Smooth muscle cell of the brain vasculature (primary cell): Measurements from ENCODE around the gene DCST1.
"Not testable (repeated sequence)": the region's sequence is repeated elsewhere in the genome, so short reads cannot be mapped to it uniquely, and the experiment has no call there.

Experiments
- DNase-seq: peaks from one replicate; pipeline ENCODE4 v3.0.0-alpha.2; 2012; ENCODE audit warnings: low read depth, low spot score

The DCST1 gene

DNA sequence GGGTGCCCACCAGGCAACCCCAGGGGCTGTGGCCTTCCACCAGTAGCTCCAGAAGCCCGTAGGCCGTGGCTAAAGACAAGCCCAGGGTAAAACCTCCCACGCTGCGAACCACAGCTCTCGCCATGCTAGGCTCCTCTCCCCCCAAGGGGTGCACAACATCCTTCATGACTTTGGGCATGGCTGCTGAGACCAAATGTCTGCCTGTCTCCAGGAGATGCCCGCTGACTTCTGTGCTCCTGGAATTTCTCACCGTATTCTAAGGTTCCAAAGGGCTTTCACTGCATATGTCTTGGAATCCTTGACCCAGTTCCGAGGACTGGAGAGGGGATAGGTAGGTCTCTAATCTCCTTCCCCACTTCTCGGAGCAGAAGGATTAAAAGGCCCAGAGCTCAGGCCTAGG, at the start of gene DCST1, which contains the start of gene DCST2:
DCST1 (plus strand) TSS at position 301 of the 400 bp plus-strand sequence. CDS start 213 bp downstream, outside the sequence.
DCST2 (minus strand) TSS at position 258 of the 400 bp plus-strand sequence; CDS start at position 178, 80 bp downstream.
- DNase-seq: no peak

DNA sequence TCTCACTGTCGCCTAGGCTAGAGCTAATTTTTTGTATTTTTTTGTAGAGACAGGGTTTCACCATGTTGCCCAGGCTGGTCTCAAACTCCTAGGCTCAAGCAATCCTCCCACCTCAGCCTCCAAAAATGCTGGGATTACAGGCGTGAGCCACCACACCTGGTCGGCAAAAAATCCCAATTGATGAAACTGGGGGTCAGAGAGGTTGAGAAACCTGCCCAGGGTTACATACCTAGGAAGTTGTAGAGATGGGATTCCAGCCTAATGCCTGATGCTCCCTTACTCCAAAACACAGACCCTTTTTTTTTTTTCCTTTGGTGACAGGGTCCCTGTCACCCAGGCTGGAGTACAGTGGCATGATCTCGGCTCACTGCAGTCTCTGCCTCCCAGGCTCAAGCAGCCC, 46.9 kb upstream of the DCST1 start:
- DNase-seq: not testable (repeated sequence)

DNA sequence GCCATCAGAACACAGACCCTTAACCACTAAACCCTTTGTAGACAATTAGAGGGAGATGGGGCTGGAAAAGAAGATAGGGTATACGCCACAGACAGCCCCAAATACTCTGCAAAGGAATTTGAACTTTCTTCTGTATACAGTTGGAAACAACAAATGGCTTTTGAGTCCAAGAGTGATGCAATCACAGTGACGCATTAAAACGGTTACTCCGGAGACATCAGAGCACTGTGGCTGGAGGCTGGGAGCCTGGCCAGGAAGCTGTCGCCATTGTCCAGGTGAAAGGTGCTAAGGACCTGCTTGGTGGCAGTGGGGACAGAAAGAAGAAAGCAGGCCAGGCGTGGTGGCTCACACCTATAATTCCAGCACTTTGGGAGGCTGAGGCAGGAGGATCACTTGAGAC, 46.3 kb upstream of the DCST1 start:
- no peak for DNase-seq

- DNase-seq: no peak
These were observed 45.3 kb upstream of the DCST1 start for GRCh38 chr1:154988058-154988954.

DNA sequence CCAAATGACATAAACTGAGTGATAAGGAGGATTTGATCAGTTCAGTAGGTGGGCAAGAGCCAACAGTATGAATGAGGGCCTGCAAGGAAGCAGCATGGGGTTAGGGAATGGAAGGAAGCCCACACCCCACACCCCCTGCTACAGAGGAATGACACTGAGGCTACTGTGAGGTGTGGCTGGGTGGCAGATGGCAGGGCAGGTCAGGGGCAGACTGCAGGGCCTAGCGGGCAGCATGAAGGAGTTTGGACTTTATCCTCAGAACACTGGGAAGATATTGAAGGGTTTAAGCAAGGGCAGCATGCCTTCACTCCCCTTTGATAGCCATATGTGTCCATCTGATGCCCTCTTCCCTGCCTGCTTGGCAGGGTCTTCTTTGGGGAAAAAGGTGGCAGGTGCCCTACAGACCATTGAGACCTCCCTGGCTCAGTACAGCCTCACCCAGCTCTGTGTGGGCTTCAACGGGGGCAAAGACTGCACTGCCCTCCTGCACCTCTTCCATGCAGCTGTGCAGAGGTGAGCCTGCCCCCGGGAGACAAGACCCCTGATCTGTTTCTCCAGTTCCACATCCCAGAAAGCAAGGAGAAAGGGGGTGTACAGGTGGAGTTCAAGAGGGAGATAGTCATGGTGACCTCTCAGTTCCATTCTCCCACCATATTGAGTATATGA, 44.3 kb upstream of the DCST1 start:
- DNase-seq: no peak

GRCh38 chr1:154990276-154990675, 43.3 kb upstream of the DCST1 start:
- no peak for DNase-seq

- DNase-seq: no peak
These were observed 40.7 kb upstream of the DCST1 start for GRCh38 chr1:154992721-154993571.

DNA sequence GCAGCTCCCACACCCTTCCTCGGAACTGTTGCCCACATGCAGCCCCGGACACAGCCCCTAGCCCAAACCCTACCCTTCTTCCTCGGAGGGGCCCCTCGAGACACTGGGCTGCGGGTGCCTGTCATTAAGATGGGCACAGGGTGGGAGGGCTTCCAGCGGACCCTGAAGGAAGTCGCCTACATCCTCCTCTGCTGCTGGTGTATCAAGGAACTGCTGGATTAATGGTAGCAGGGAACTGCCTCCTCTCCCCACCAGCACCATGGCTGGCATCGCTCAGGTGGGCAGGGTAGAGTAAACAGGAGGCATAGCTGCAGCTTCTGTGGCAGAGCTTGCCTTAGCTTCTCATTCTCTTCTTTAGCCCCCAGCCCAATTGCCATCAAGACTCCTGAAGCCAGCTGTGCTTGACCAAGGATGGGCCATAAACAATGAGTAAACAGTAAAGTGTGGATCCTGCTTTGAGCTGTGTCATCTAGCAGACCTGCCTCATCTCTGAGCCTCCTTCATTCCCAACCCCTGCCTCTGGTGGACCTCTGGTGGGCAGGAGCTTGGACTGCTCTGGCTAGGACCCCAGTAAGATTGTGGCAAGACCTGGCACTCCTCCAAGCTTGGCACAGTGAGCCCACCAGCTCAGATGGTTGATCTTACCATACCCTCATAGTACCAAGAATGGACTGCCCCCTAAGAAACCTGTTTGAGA, 39.9 kb upstream of the DCST1 start, which contains the start of gene LENEP:
LENEP (plus strand) TSS at position 15 of the 697 bp plus-strand sequence; CDS start at position 37, 22 bp downstream.
- no peak for DNase-seq

GRCh38 chr1:154994269-154994587, 39.4 kb upstream of the DCST1 start:
- no peak for DNase-seq

- DNase-seq: no peak
These were observed 39.0 kb upstream of the DCST1 start for GRCh38 chr1:154994591-154994990.

DNA sequence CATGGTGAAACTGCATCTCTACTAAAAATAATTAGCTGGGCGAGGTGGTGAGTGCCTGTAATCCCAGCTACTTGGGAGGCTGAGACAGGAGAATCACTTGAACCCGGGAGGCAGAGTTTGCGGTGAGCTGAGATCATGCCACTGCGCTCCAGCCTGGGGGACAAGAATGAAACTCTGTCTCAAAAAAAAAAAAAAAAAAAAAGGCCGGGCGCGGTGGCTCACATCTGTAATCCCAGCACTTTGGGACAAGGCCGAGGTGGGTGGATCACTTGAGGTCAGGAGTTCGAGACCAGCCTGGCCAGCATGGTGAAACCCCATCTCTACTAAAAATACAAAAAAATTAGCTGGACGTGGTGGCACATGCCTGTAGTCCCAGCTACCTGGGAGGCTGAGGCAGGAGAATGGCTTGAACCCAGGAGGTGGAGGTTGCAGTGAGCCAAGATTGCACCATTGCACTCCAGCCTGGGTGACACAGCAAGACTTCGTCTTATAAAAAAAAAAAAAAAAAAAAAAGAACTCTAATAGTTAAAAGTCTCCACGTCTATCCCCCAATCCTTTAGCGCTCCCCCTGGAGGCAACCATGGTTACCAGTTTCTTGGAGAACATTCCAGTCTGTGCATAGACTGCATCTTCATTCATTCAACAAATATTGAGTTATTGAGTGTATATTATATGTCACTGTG, 38.2 kb upstream of the DCST1 start:
- not testable (repeated sequence) for DNase-seq

- no peak for DNase-seq
These were observed 36.5 kb upstream of the DCST1 start for GRCh38 chr1:154996966-154997701.

- DNase-seq: no peak
These were observed 35.3 kb upstream of the DCST1 start for GRCh38 chr1:154998201-154998780.

DNA sequence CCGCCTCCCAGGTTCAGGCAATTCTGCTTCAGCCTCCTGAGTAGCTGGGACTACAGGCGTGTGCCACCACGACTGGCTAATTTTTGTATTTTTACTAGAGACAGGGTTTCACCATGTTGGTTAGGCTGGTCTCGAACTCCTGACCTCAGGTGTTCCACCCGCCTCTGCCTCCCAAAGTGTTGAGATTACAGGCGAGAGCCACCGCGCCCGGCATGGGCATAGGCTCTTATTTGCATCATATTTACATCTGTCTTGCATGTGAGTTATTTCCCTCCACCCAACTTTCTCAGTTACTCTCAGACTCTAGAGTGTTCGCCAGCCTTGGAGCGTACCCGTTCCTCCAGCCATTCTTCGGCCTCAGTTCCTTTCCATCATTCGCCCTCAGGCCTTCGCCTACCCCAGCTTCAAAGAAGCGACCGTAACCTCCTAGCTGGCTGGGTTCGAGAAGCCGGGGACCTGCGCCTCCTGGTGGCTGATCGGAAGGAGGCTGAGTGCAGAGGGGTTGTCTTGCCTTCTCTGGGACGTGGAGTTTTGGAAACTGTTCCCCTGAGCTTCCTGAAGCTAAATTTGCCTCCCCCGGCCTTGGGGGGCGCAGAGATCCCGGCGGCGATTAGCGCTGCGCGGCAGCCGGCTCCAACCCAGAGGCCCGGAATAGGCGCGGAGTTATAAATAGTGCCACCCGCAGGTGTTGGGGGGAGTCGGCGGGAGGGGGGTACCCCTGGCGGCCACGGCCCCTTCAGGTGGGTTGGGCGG, 34.6 kb upstream of the DCST1 start:
- no peak for DNase-seq

DNA sequence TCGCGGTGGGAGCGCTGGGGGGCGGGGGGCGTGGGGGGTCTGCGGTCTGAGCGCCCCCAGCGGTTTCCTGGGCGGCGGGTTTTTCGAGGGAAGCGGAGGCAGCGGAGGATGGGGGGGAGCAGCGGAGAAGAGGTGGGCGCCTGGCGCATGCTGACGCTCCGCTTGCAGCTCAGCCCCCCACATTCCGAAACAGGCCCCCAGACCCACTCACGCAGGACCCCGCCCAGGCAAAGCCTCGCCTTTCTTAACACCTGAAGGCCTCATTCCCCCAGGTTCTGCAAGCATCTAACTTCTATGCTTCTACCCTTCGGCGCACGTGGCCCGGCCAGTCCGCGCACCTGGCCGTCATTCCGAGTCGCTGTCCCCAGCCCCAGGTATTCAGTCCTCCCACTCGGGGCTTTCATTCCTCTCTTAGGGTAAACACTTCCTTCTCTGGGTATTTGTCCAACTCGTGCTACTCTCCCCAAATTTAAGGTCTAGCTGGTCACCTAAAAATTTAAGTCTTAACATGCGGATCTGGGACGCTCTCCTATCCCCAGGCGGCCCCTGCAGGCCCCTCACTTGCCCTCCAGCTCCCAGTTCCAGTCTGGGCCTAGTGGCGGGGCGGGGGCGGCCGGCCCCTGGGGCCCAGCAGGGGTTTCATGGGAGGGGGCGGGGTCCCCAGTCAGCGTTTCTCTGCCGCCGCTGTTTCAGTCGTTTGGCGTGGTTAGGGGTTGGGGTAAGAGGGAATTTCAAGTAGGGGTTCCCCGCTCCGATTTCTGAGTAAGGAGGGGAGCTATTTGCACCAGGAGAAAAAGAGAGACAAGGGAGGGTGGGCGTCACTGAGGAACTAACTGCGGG, 33.8 kb upstream of the DCST1 start:
- no peak for DNase-seq

- DNase-seq: no peak
These were observed 33.3 kb upstream of the DCST1 start for GRCh38 chr1:155000411-155000725.

GRCh38 chr1:155000726-155001424, 32.7 kb upstream of the DCST1 start:
- no peak for DNase-seq

DNA sequence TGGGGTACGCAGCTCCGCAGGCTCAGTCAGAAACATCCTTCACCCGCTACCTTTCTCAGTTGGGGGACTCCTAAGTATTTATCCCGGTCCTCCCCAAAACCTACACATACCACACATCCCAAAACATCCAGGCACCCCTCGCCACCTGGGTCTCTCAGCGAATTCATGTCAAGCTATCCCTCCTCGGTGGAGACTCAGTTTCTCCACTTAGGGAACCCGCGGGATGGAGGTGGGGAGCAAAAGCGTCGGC, 32.3 kb upstream of the DCST1 start:
- no peak for DNase-seq
